ENCODE data around the gene FXYD2. TPM values are rescaled to one million over a fixed set of nuclear protein-coding genes. Genes with fewer than 3 reads are reported as not detected.
A peak's percentile ranks its signal among the peaks of the same experiment; 100 is the strongest.

FXYD2 gene
- total RNA-seq, 1 experiment from 2014 or later = not detected

DNA sequence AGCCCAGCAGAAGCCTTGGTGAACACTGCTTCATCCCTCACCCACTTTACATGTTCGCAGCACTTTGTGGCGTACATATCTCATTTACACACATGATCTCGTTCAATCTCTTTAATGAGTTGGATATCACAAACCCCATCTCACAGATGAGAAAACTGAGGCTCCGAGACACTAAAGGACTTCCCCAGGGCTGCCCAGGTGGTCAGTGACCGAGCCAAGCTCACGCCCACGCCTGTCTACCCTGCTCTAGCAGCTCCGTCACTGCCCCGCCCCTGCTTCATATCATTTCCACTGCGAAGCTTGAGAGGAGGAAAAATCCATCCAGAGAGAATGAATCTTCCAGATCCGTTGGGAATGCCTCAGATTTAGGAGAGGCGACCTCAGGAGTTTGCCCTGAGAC is 15.8 kb downstream of the FXYD2 start:
- H3K4me3 ChIP-seq = no peak overlapping the region
- no peak overlapping the region for H2AFZ ChIP-seq
- no peaks in the 10 kb centered on the region for H3K9me2 ChIP-seq (ENCODE audit: insufficient read depth)
- ChIA-PET POLR2A (ENCODE audit: unreplicated experiment) (no interaction called here), CTCF (interaction anchor here (0.6 to 1.5 kb wide), 6 partner anchors 9 to 384 kb away, joined by 3 to 7 read pairs (median 4); no protein-coding TSS in a partner anchor)
- peaks cover 4% of the 10 kb centered on the region; the same call in 1 of the 2 replicates for H3F3A ChIP-seq (ENCODE audit: insufficient read depth, low read depth)
- H3K36me3 ChIP-seq (ENCODE audit: low read depth) = no peaks in the 10 kb centered on the region
- no peak overlapping the region for H3K27ac ChIP-seq
- H3K9me3 ChIP-seq (ENCODE audit: insufficient read depth, low read depth) = no peaks in the 10 kb centered on the region
- no peaks in the 10 kb centered on the region for H4K20me1 ChIP-seq (ENCODE audit: insufficient read depth)
- no peak for TF ChIP-seq EZH2 (IDR thresholded peaks at IDR 0.05; ENCODE audit: low read depth)
- TF ChIP-seq, protein P1, sequence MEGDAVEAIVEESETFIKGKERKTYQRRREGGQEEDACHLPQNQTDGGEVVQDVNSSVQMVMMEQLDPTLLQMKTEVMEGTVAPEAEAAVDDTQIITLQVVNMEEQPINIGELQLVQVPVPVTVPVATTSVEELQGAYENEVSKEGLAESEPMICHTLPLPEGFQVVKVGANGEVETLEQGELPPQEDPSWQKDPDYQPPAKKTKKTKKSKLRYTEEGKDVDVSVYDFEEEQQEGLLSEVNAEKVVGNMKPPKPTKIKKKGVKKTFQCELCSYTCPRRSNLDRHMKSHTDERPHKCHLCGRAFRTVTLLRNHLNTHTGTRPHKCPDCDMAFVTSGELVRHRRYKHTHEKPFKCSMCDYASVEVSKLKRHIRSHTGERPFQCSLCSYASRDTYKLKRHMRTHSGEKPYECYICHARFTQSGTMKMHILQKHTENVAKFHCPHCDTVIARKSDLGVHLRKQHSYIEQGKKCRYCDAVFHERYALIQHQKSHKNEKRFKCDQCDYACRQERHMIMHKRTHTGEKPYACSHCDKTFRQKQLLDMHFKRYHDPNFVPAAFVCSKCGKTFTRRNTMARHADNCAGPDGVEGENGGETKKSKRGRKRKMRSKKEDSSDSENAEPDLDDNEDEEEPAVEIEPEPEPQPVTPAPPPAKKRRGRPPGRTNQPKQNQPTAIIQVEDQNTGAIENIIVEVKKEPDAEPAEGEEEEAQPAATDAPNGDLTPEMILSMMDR (conservative IDR thresholded peaks at IDR 0.05) = no peak
- H3K27me3 ChIP-seq (ENCODE audit: insufficient read depth, low read depth) = peaks cover 37% of the 10 kb centered on the region
- no peaks in the 10 kb centered on the region for H3K79me2 ChIP-seq (ENCODE audit: low read depth)
- BruUV-seq (replicated peaks) = no TSS peak
- intact Hi-C loops (cut with micrococcal nuclease; ENCODE audit: unreplicated experiment) = loop anchor here (2.0 kb wide), 1 partner anchor 382 kb away; no protein-coding TSS in a partner anchor
- no peak overlapping the region for H3K4me2 ChIP-seq
- DNase-seq = no peak
- H3K4me1 ChIP-seq (replicated peaks; ENCODE audit: insufficient read depth) = peaks cover 7% of the 10 kb centered on the region; the same call in 1 of the 2 replicates

DNA sequence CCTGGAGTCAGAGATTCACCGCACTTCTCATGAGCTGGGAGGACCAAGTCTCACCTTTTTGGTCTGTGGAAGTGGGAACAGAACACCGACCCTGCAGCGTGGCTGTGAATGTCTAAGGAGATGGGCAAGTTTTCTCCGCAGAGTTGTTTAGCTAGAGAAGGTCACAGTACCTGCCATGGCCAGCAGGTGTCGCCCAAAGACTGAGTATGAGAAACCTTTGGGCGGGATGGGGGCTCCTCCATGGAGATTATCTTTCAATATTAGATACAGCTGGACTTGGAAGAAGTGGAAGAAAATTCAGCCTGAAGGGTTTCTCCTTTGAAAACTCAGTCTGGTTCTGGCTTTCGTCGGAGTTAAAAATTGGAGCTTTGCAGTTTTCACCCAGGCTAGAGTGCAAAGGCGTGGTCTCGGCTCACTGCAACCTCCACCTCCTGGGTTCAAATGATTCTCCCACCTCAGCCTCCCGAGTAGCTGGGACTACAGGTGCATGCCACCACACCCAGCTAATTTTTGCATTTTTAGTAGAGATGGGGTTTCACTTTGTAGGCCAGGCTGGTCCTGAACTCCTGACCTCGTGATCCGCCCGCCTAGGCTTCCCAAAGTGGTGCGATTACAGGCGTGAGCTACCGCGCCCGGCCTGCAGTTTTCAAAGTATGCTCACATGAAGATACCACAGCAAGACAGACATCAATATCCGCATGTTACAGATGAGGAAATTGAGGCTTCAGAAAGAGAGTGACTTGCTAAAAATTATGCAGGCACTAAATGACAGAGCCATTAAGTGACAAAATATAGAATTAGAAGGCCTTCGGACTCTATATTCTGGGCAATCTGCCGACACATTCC is 16.8 kb downstream of the FXYD2 start:
- intact Hi-C loops (cut with micrococcal nuclease; ENCODE audit: unreplicated experiment) = loop anchor here (2.0 kb wide), 1 partner anchor 381 kb away; no protein-coding TSS in a partner anchor
- no TSS peak for BruUV-seq (replicated peaks)
- peak in 1 of 2 experiments; percentile 40 for DNase-seq

DNA sequence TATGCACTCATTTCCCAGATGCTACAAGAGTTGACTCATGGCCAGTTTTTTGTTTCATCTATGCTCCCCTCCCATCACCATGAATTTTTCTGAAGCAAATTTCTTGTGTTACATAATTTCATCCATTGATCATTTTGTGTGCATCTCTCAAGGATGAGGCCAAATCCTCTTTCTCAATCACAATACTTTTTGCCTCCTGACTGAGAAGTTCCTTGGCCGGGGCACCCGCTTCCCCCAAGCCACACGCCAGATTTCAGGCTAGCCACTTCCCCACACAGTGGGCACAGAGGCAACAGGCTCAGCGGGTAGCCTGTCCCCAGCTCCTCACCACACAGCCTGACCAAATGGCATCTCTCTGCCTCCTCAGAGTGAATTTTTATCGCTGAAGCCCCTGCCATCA is 17.7 kb downstream of the FXYD2 start:
- Histone ChIP-seq H3F3A (ENCODE audit: insufficient read depth, low read depth) (peaks cover 4% of the 10 kb centered on the region; the same call in 1 of the 2 replicates), H3K4me2 (no peak overlapping the region), H3K27me3 (ENCODE audit: insufficient read depth, low read depth) (peaks cover 38% of the 10 kb centered on the region), H3K9me3 (ENCODE audit: insufficient read depth, low read depth) (no peaks in the 10 kb centered on the region), H4K20me1 (ENCODE audit: insufficient read depth) (no peaks in the 10 kb centered on the region), H3K27ac (no peak overlapping the region), H3K79me2 (ENCODE audit: low read depth) (no peaks in the 10 kb centered on the region), H3K9me2 (ENCODE audit: insufficient read depth) (no peaks in the 10 kb centered on the region), H2AFZ (no peak overlapping the region), H3K36me3 (ENCODE audit: low read depth) (no peaks in the 10 kb centered on the region), H3K4me3 (no peak overlapping the region), H3K4me1 (replicated peaks; ENCODE audit: insufficient read depth) (peaks cover 7% of the 10 kb centered on the region; the same call in 1 of the 2 replicates)
- POLR2A ChIA-PET (ENCODE audit: unreplicated experiment) = no interaction called here
- no TSS peak for BruUV-seq (replicated peaks)
- CTCF ChIA-PET = interaction anchor here (0.6 to 1.3 kb wide), 5 partner anchors 9 to 1835 kb away, joined by 3 to 7 read pairs (median 7); no protein-coding TSS in a partner anchor
- DNase-seq = no peak
- intact Hi-C loops (cut with micrococcal nuclease; ENCODE audit: unreplicated experiment) = no loop called here
- TF ChIP-seq EZH2 (IDR thresholded peaks at IDR 0.05; ENCODE audit: low read depth) = no peak
- TF ChIP-seq, protein P1 (conservative IDR thresholded peaks at IDR 0.05) = no peak

More for the DNA sequence above, 16.8 kb downstream of the FXYD2 start:
- H2AFZ ChIP-seq = no peak overlapping the region
- no peaks in the 10 kb centered on the region for H3K79me2 ChIP-seq (ENCODE audit: low read depth)
- H3K4me2 ChIP-seq = no peak overlapping the region
- POLR2A ChIA-PET (ENCODE audit: unreplicated experiment) = no interaction called here
- H3K27me3 ChIP-seq (ENCODE audit: insufficient read depth, low read depth) = peaks cover 37% of the 10 kb centered on the region
- H3K4me3 ChIP-seq = no peak overlapping the region
- peaks cover 4% of the 10 kb centered on the region; the same call in 1 of the 2 replicates for H3F3A ChIP-seq (ENCODE audit: insufficient read depth, low read depth)
- no peak overlapping the region for H3K27ac ChIP-seq
- CTCF ChIA-PET = interaction anchor here (0.6 to 1.3 kb wide), 7 partner anchors 8 to 1834 kb away, joined by 3 to 7 read pairs (median 5); no protein-coding TSS in a partner anchor
- H3K4me1 ChIP-seq (replicated peaks; ENCODE audit: insufficient read depth) = peaks cover 7% of the 10 kb centered on the region; the same call in 1 of the 2 replicates
- H4K20me1 ChIP-seq (ENCODE audit: insufficient read depth) = no peaks in the 10 kb centered on the region
- no peaks in the 10 kb centered on the region for H3K9me3 ChIP-seq (ENCODE audit: insufficient read depth, low read depth)
- H3K36me3 ChIP-seq (ENCODE audit: low read depth) = no peaks in the 10 kb centered on the region
- no peaks in the 10 kb centered on the region for H3K9me2 ChIP-seq (ENCODE audit: insufficient read depth)
- TF ChIP-seq EZH2 (IDR thresholded peaks at IDR 0.05; ENCODE audit: low read depth) = no peak
- TF ChIP-seq, protein P1 (conservative IDR thresholded peaks at IDR 0.05) = peak; percentile 98

Measured in PC-9 (cell line).